ENCODE data around the gene SLC27A1. TPM values are rescaled to one million over a fixed set of nuclear protein-coding genes. Genes with fewer than 3 reads are reported as not detected.

SLC27A1 gene
- total and polyA plus RNA-seq, 2 experiments from 2014 or later: 3.5 to 11.6 TPM

GRCh38 chr19:17540174-17540573 lies 69.8 kb downstream of the SLC27A1 start (continued):
- TF ChIP-seq ZNF462 (CRISPR knock-in tag; IDR thresholded peaks at IDR 0.05) (no peak), CTCF (conservative IDR thresholded peaks at IDR 0.05; ENCODE audit: low read depth in 2 of 2) (no peak), ZNF114 (CRISPR knock-in tag; IDR thresholded peaks at IDR 0.05) (no peak), STAT1 (IDR thresholded peaks at IDR 0.05; ENCODE audit: unreplicated experiment) (no peak)

- no peak for ATAC-seq
- peaks cover 22% of the 10 kb centered on the region for H3K27me3 Mint-ChIP-seq (ENCODE audit: insufficient read depth, low read depth, poor library complexity)
- H3K9me2 ChIP-seq (ENCODE audit: insufficient read depth): no peaks in the 10 kb centered on the region
Observed at GRCh38 chr19:17541184-17541759, 70.9 kb downstream of the SLC27A1 start.

More at GRCh38 chr19:17541184-17541759, 70.9 kb downstream of the SLC27A1 start:
- Histone ChIP-seq H3K4me3 (no peak overlapping the region), H4K20me1 (replicated peaks; ENCODE audit: insufficient read depth) (no peaks in the 10 kb centered on the region; the same call in 1 of the 2 replicates), H3K4me2 (no peak overlapping the region), H3K4me1 (ENCODE audit: insufficient read depth) (no peaks in the 10 kb centered on the region; the same call in 1 of the 2 replicates), H2AFZ (no peak overlapping the region), H3K79me2 (replicated peaks; ENCODE audit: insufficient read depth) (no peaks in the 10 kb centered on the region), H3K27ac (ENCODE audit: low read depth) (no peak overlapping the region), H3K27me3 (ENCODE audit: insufficient read depth) (peaks cover 18% of the 10 kb centered on the region; the same call in 1 of the 2 replicates), H3K36me3 (ENCODE audit: insufficient read depth) (no peaks in the 10 kb centered on the region), H3F3A (replicated peaks; ENCODE audit: low read depth) (0 out of 2 replicates have a peak, but pooled peaks cover 3% of the 10 kb centered on the region)
- no peak for DNase-seq (ENCODE audit: low spot score)
- Mint-ChIP-seq H3K9me3 (no peaks in the 10 kb centered on the region), H3K27ac (no peak overlapping the region), H3K4me3 (no peak overlapping the region; the same call in 2 of the 3 replicates), H3K4me1 (peaks cover 6% of the 10 kb centered on the region; the same call in 1 of the 3 replicates), H3K36me3 (ENCODE audit: low read depth) (no peaks in the 10 kb centered on the region; the same call in 2 of the 3 replicates)
- TF ChIP-seq JUNB (IDR thresholded peaks at IDR 0.05; ENCODE audit: unreplicated experiment): no peak
- TF ChIP-seq STAT1 (IDR thresholded peaks at IDR 0.05; ENCODE audit: unreplicated experiment): no peak
- TF ChIP-seq ZNF331 (CRISPR knock-in tag; IDR thresholded peaks at IDR 0.05; ENCODE audit: low read depth): no peak
